GM21447 (cell line): ENCODE results near the gene TMEM182.

Experiments used
- ATAC-seq: cut with Tn5 transposase; IDR thresholded peaks from one replicate; pipeline ENCODE4 v1.9.1; 2021; ENCODE audit not compliant: unreplicated experiment

TMEM182 gene

GRCh38 chr2:102765061-102765460 lies 3.2 kb downstream of the TMEM182 start:
- no peak for ATAC-seq

- no peak for ATAC-seq
These were observed 6.4 kb downstream of the TMEM182 start for GRCh38 chr2:102768253-102768652.

GRCh38 chr2:102768892-102769291 lies 7.1 kb downstream of the TMEM182 start:
- ATAC-seq, result no peak

GRCh38 chr2:102770506-102770905 lies 8.7 kb downstream of the TMEM182 start:
- ATAC-seq, result no peak

GRCh38 chr2:102771114-102771513 lies 9.3 kb downstream of the TMEM182 start:
- no peak for ATAC-seq

- no peak for ATAC-seq
These were observed 10.8 kb downstream of the TMEM182 start for GRCh38 chr2:102772659-102773058.

- no peak for ATAC-seq
These were observed 11.4 kb downstream of the TMEM182 start for GRCh38 chr2:102773149-102773705.

- ATAC-seq, result no peak
These were observed 16.4 kb downstream of the TMEM182 start for GRCh38 chr2:102778260-102778659.

- no peak for ATAC-seq
These were observed 18.6 kb downstream of the TMEM182 start for GRCh38 chr2:102780467-102780866.

- ATAC-seq, result no peak
These were observed 20.4 kb downstream of the TMEM182 start for GRCh38 chr2:102782187-102782586.

GRCh38 chr2:102782933-102783332 lies 21.1 kb downstream of the TMEM182 start:
- ATAC-seq, result no peak

- ATAC-seq, result no peak
These were observed 21.8 kb downstream of the TMEM182 start for GRCh38 chr2:102783506-102784183.

- no peak for ATAC-seq
These were observed 23.1 kb downstream of the TMEM182 start for GRCh38 chr2:102784940-102785339.

GRCh38 chr2:102788216-102788884 lies 26.5 kb downstream of the TMEM182 start:
- ATAC-seq, result no peak

GRCh38 chr2:102788885-102789260 lies 27.0 kb downstream of the TMEM182 start:
- ATAC-seq, result no peak

- no peak for ATAC-seq
These were observed 27.7 kb downstream of the TMEM182 start for GRCh38 chr2:102789349-102790090.

GRCh38 chr2:102790091-102790455 lies 28.2 kb downstream of the TMEM182 start:
- no peak for ATAC-seq

GRCh38 chr2:102792568-102793208 lies 30.9 kb downstream of the TMEM182 start:
- no peak for ATAC-seq

GRCh38 chr2:102795641-102796040 lies 33.8 kb downstream of the TMEM182 start:
- no peak for ATAC-seq

- ATAC-seq, result no peak
These were observed 34.5 kb downstream of the TMEM182 start for GRCh38 chr2:102796337-102796736.

- ATAC-seq, result no peak
These were observed 35.7 kb downstream of the TMEM182 start for GRCh38 chr2:102797486-102797885.
